ENCODE results near the gene COL27A1.

The COL27A1 gene

DNA sequence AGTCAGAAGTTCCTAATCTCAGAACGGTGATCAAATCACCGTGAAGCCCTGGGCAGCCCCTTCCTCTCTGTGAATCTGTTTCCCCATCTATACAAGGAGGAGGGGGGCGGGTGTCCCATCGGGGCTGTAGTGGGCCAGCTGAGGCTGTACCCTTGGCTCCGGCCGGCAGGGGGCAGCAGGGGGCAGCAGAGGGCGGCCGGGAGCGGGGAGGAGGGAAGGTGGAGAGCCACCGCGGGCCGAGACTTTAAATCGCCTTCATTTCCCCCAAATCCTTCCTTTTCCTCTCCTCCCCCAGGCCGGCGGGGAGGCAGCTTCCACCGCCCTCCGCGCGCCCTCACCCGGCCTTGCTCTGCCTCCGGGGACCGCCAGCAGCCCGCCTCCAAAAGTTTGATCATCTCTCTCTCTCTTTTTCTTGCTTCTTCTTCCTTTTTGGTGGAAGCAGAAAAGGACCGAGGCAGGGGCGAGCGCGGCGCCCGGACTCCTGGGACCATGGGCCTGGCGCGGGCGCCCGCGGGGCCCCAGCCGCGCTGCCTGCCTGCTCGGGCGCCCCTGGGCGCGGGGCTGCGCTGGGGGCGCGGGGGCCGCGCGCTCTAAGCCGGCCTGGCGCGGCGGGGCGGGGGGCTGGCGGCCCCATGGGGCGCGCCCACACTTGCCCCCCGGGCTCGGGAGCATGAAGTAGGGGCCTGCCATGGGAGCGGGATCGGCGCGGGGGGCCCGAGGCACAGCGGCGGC is at the start of gene COL27A1:
Gene COL27A1 (plus strand): TSS at position 275 of the 732 bp plus-strand sequence. CDS start 414 bp downstream, at position 689.
- peak within 1 kb of the TSS; percentile 92 to 93 for H3K4me3 Mint-ChIP-seq
- H3K27ac Mint-ChIP-seq, result peak within 1 kb of the TSS; percentile 13 to 97
- DNase-seq (peak; percentile 87), ATAC-seq (peak; percentile 85)
- H3K9me3 Mint-ChIP-seq, result no peaks in the 10 kb centered on the region
- peaks cover 29% of the 10 kb centered on the region for H3K4me1 Mint-ChIP-seq
- peaks cover 48% of the 10 kb centered on the region for H3K27me3 Mint-ChIP-seq

DNA sequence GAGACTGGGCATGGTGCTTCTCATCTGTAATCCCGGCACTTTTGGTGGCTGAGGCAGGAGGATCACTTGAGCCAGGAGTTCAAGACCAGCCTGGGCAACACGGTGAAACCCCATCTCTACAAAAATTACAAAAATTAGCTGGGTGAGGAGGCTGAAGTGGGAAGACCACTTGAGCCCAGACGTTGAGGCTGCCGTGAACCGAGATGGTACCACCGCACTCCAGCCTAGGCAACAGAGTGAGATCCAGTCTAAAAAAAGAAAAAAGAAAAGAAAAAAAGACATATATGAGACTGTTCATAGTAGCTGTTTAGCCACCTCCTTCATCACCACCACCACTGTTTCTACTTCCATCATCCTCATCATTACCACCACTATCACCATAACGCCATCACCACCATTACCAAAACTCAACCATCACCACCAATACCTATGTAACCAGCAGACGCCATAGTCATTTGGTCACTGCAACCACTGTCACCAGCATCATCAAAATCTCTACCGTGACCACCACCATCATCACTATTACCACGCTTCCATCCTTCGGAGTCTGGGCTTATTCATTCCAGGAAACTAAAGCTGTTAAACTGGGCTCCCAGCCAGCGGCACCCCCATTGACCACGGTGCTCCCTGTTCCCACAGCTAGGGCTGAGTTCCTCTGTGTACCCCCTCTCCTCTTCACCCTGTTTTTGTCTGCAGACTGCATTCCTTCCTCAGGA is 47.9 kb upstream of the COL27A1 start:
- Mint-ChIP-seq H3K27me3 (peaks cover 16% of the 10 kb centered on the region), H3K4me1 (no peaks in the 10 kb centered on the region), H3K4me3 (no peak overlapping the region), H3K27ac (peak overlapping the region in 1 of 2 donors; percentile 36), H3K9me3 (no peaks in the 10 kb centered on the region)
- ATAC-seq (peak; percentile 63), DNase-seq (no peak)

DNA sequence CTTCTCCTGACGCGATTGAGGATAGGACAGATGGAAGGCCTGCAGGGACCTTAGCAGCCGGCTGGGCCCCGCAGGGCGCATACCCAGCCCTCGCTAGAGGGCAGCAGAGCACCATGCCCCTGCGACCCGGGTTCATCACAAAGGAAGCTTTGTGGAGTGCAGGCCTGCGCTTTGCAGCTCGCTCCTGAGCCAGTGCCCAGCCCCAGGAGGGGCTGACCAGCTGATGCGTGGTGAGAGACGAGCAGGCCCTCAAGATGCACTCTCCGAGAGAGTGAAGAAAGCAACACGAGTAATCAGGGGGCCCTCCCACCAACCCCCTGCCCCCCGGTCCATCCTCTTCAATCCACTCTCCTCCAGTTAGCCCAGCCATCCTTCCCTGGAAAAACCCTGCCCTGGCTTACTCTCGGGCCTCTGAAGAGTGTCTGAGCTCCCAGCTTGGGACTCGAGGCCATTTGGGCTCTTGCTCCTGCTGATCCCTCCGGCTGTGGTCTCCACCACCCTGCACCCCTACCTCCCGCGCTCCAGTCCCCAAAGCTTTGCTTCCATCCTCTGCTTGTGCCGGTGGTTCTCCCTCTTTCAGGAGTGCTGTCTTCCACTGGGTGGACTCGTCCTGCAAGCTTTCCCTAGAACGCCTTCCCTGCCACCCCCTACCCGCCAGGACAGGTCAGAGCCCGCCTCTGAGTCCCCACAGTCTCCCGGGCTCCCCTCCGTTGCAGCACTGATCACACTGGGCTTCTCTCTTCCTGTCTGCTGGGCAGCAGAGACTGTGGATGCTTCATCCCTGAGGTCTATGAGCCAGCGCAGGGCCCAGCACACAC is 47.1 kb upstream of the COL27A1 start:
- H3K4me1 Mint-ChIP-seq, result no peaks in the 10 kb centered on the region
- no peak overlapping the region for H3K4me3 Mint-ChIP-seq
- no peaks in the 10 kb centered on the region for H3K9me3 Mint-ChIP-seq
- DNase-seq (peak; percentile 71 to 72), ATAC-seq (peak; percentile 95)
- peak overlapping the region in 1 of 2 donors; percentile 89 for H3K27ac Mint-ChIP-seq
- peaks cover 16% of the 10 kb centered on the region for H3K27me3 Mint-ChIP-seq

DNA sequence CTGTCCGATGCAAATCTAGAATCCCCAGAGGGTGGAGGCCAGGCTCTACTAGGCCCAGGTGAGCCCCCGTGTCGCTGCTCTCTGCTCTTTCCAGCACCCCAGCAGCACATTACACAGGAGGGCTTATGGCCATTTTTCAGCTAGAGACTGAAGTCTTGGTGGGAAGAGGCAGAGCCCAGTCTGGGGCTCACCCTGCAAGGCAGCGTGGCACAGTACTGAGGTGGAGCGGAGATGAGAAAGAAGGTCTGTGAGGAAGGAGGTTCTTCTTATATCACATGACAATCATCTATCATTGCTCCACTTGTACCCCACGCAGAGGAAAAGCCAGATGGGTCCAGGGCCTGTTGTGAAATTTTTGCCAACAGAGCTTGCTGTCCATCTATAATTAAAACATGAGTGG is 46.2 kb upstream of the COL27A1 start:
- Mint-ChIP-seq H3K27ac (no peak overlapping the region), H3K9me3 (no peaks in the 10 kb centered on the region), H3K4me1 (no peaks in the 10 kb centered on the region), H3K27me3 (peaks cover 24% of the 10 kb centered on the region), H3K4me3 (no peak overlapping the region)
- DNase-seq (no peak), ATAC-seq (no peak)

DNA sequence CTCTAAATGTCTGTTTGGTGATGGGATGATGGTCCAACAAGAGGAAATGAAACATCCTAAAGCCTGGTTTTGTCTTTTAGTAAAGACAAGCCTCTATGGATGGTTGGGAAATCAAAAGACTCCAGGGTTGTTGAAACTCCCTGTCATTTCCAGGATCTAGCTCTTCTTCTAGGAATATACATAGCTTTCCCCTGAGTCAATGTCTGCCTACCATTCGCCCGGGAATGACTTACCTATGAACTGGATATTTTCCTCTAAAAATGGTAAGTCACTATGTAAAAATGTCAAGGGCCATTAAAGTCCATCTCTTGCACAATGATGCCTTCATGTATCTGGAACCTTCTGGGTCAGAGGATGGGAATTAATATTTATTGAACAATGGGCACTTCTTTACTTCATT is 45.2 kb upstream of the COL27A1 start:
- Mint-ChIP-seq H3K4me3 (no peak overlapping the region), H3K9me3 (no peaks in the 10 kb centered on the region), H3K4me1 (no peaks in the 10 kb centered on the region), H3K27ac (no peak overlapping the region), H3K27me3 (peaks cover 25% of the 10 kb centered on the region)
- DNase-seq (no peak), ATAC-seq (no peak)

DNA sequence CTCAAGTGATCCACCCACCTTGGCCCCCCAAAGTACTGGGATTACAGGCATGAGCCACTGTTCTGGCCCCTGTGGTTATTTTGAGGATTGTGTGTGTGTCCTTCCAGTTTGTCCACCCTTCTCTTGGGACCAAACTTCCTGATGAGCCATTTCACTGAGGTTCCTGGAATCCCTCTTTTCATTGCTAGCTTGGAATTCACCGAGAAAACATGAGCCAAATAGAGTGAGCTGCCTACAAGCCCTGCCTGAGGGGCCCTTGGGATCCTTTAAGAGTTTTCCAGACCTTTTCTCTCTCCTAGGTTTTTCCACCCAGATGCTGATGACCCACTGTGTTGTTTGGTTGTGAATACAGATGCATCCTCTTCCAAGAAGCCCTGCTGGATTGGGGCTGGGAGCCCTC is 43.0 kb upstream of the COL27A1 start:
- no peak overlapping the region for H3K4me3 Mint-ChIP-seq
- peaks cover 36% of the 10 kb centered on the region for H3K27me3 Mint-ChIP-seq
- ATAC-seq, result no peak
- no peaks in the 10 kb centered on the region for H3K9me3 Mint-ChIP-seq
- H3K27ac Mint-ChIP-seq, result no peak overlapping the region
- no peaks in the 10 kb centered on the region for H3K4me1 Mint-ChIP-seq
- no peak for DNase-seq

DNA sequence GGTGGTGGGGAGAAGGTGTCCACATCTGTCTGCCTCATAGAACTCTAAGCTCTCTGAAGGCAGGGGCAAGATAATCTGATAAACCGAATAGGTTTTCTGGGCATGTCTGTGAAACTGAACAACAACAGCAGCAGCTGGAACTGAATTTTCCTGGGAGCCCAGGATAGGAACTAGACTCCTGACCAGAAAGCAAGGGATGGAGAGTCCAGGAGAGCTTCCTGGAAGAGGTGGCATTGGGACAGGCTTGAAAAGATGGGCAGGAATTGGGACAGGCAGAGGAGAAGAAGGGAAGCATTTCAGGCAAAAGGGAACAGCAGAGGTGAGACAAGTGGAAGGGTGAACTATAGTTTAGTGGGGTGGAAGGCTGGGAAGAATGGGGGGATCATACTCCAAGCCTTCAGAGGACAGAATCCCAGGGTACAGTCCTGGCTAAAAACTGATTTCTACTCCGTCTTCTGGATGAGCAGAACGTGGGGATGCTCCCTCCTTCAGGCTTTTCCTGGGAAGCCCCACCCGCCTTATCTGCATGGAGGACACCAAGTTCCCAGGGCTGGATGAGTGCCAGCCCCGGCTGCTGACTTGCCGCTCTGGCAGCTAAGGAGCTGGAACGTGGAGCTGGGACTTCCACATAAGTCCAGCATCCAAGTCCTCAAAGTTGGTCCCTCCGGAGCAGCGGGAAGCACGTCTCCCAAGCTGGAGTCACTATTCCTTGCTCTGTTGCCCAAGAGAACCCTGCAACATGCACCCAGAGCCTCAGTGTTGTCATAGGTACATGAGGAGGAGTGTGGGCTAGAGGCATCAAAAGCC is 42.4 kb upstream of the COL27A1 start:
- H3K4me1 Mint-ChIP-seq, result no peaks in the 10 kb centered on the region

DNA sequence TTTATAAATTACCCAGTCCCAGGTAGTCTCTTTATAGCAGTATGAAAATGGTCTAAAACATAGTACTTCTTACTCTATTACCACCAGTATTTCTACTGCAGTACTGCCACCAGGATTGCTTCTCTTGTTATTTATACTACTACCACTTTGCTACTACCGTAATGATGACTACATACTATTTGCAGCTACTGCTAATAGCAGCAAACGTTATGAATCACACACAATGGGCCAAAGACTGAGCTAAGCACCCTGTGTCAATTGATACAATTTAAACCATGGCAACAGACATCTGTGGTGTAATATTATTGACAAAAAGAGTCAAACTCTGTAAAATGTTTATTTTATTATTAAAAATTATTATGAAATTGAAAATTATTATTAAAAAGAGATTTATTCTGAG is 41.0 kb upstream of the COL27A1 start:
- no peak for ATAC-seq
- no peak overlapping the region for H3K4me3 Mint-ChIP-seq
- no peak overlapping the region for H3K27ac Mint-ChIP-seq
- no peak for DNase-seq
- H3K4me1 Mint-ChIP-seq, result no peaks in the 10 kb centered on the region
- no peaks in the 10 kb centered on the region for H3K9me3 Mint-ChIP-seq
- peaks cover 51% of the 10 kb centered on the region for H3K27me3 Mint-ChIP-seq

More for the DNA sequence above, 42.4 kb upstream of the COL27A1 start:
- Mint-ChIP-seq H3K4me3 (no peak overlapping the region), H3K9me3 (no peaks in the 10 kb centered on the region), H3K27ac (no peak overlapping the region), H3K27me3 (peaks cover 42% of the 10 kb centered on the region)
- DNase-seq (no peak), ATAC-seq (no peak)

DNA sequence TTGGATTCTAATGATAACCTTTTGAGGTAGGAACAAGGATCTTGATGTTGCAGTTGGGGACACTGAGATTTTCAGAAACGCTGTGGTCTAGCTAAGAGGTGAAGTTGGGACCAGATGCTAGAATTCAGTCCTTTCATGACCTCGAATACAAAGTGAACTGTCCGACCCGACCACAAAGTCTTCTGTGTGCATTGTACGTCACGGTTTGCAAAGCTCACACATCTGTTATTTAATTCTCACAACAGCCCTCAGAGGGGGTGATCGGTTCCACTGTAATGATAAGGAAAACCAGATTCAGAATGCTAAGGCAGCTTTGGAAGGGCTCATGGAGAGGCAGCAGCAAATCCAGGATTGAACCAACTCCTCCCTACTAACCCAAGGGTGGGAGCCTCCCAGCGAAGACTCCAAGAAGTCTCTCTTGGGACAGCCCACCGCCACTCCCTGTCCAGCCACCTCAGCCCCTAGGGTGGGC is 39.6 kb upstream of the COL27A1 start:
- H3K27me3 Mint-ChIP-seq, result peaks cover 51% of the 10 kb centered on the region

DNA sequence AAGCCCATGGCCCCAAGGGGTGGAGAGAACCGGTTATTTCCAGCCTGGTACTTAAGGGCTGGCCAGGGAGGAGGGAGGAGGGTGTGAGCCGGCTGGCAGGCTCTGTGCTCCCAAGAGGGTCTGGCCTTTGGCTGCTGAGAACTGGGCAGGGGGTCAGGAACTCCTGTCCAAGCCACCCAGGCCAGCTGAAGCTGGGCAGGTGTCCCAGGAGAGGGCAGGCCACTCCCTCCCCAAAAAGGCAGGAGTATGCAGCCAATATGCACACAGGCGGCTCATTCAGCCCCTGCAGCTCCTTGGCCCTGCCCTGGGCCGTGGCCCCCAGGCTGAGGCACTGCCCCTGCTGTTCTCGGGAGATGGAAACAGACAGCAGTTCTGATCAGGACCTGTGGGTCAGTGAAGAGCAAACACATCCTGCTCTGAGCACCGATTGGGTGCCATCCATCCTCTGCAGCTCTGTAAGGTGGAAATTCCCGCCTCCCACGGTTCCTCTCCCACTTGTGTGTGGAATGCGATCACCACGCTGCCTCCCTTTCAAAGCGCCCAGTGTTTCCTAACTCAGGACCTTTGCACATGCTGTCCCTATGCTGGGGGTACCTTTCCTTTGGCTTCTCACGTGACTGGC is 39.1 kb upstream of the COL27A1 start:
- H3K4me3 Mint-ChIP-seq, result no peak overlapping the region

More for the DNA sequence above, 39.6 kb upstream of the COL27A1 start:
- Mint-ChIP-seq H3K4me1 (no peaks in the 10 kb centered on the region), H3K4me3 (no peak overlapping the region), H3K9me3 (no peaks in the 10 kb centered on the region), H3K27ac (no peak overlapping the region)
- DNase-seq (no peak), ATAC-seq (no peak)

DNA sequence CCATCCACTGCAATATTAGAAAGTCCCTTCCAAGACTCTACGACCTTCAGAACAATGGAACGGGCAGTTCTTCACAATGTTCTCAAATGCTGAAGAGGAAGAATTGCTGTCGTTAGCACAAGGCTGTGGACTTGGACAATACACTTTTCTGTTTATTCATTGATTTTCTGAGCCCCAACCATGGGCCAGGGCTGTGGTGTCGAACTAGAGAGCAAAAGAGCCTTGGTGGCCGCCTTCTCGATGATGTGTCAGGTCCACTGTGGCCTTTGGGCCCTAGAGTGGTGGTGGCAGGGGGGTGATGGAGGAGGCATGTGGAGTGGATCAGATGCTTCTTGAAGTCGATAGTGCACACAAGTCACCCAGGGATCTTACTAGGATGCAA is 37.7 kb upstream of the COL27A1 start:
- no peaks in the 10 kb centered on the region for H3K4me1 Mint-ChIP-seq
- ATAC-seq, result no peak
- H3K27me3 Mint-ChIP-seq, result peaks cover 43% of the 10 kb centered on the region
- no peak for DNase-seq
- H3K27ac Mint-ChIP-seq, result no peak overlapping the region
- no peaks in the 10 kb centered on the region for H3K9me3 Mint-ChIP-seq
- H3K4me3 Mint-ChIP-seq, result no peak overlapping the region

More for the DNA sequence above, 39.1 kb upstream of the COL27A1 start:
- Mint-ChIP-seq H3K9me3 (no peaks in the 10 kb centered on the region), H3K4me1 (no peaks in the 10 kb centered on the region), H3K27me3 (peaks cover 47% of the 10 kb centered on the region), H3K27ac (no peak overlapping the region)
- ATAC-seq (peak; percentile 30), DNase-seq (no peak)

DNA sequence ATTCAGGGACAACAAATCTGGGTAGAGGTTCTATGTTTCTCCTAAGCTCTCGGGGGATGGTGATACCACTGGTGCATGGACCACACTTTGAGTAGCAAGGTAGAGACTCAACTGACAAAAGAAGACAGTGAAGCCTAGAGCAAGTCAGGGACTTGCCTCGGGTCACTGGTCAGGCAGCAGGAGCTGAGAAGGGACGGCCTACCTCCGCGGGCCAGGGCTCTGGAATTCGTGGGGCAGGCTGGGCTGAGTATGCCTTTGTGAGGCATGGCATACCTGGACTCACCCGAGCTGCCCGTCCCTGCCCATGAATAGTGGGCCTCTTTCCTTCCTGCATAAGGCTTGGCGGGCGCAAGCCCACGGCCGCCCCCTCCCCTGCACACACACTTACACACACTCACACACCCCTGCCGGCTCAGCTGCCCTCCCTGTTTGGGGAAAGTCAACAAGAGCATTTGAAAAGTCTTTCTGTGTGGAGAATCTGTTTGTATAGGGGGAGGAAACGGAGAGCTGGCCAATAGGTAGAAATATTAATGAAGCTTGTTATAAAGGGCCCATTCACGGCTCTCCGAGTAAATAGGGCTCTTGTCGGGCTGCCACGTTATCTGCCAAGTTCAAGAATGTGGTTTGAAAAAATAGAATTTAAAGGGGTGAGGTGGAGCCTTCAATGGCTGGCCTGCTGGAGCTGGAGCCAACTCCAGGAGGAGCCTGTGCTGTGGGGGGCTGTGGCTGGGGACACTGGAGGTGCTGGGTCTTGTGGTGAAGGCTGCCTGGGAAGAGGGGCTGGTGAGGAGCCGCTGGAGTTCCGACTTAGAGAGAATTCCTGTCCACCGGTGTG is 37.1 kb upstream of the COL27A1 start:
- no peak for ATAC-seq
- Mint-ChIP-seq H3K27me3 (peaks cover 36% of the 10 kb centered on the region), H3K4me3 (no peak overlapping the region)

DNA sequence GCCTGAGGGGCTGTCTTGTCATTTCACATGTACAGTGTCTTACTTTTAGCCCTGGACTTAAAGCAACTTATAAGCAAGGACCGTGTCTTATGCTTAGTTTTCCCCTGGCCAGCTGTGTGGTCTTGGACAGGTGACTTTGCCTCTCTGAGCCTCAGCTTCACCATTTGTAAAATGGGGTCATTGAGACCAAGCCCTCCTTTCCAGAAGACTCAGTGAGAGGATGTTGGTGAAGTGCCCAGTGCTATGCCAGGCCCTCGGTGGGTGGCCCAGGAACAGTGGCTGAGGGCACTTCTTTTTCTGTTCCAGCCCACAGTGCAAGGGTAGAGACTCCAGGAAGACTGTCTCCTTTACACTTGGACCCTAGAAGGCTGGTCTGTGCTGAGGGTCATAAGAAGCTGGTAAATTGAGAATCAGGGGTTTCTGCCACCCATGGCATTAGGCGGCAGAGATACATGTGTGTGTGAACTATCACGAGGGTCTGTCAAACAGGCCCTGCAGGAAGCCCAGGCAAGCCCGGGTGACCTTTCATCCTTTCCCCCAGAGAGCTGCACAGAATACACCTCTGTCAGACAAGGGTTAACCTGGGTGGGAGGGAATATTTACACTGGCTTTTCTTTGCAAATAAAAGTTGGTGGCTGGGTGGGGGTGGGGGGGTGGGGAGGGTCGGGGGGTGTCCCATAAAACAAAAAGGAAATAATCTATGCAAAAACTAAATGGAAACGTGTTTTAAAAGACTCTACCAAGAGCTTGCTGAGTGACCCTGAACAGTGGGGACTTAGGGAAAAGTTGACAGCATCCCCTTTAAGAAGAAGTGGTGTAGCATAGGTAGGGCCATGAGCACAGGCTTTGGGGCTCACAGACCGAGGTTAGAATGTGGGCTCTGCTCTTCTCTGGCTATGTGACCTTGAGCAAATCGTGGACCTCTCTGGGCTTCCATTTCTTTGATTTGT is 35.8 kb upstream of the COL27A1 start:
- Mint-ChIP-seq H3K27ac (peak overlapping the region in 1 of 2 donors; percentile 27), H3K4me1 (no peaks in the 10 kb centered on the region), H3K27me3 (peaks cover 26% of the 10 kb centered on the region), H3K9me3 (no peaks in the 10 kb centered on the region), H3K4me3 (no peak overlapping the region)
- no peak for DNase-seq
- no peak for ATAC-seq

More for the DNA sequence above, 37.1 kb upstream of the COL27A1 start:
- Mint-ChIP-seq H3K9me3 (no peaks in the 10 kb centered on the region), H3K27ac (no peak overlapping the region), H3K4me1 (no peaks in the 10 kb centered on the region)
- no peak for DNase-seq
